RWPE1 (cell line): Measurements from ENCODE around the gene TBC1D32.
A peak's percentile ranks its signal among the peaks of the same experiment; 100 is the strongest.

Experiments used
- CTCF ChIA-PET: fragments of 350-600 bp; sonication (Branson Sonifier 250); formaldehyde crosslinking; extraction: SDS; loops from one replicate; lab custom pipeline; 2021; lab: Yijun Ruan, JAX
- POLR2A ChIA-PET: fragments of 400-600 bp; formaldehyde crosslinking; extraction: SDS; loops from one replicate; lab custom pipeline; 2020; ENCODE audit warnings: antibody characterized with exemption; ENCODE audit not compliant: low non-redundant PET; lab: Yijun Ruan, JAX
- DNase-seq: peaks from one replicate; pipeline ENCODE4 v3.0.0; 2012; ENCODE audit warnings: low spot score
- H3K27ac ChIP-seq: fragments of 450-650 bp; 2 replicates; pipeline ENCODE4 v1.5.1; 2017
- TF ChIP-seq, protein P1 (sequence below): fragments of 450-650 bp; conservative IDR thresholded peaks from 2 replicates; pipeline ENCODE4 v1.5.1; 2017; ENCODE audit warnings: low read depth, mild to moderate bottlenecking

The TBC1D32 gene

DNA sequence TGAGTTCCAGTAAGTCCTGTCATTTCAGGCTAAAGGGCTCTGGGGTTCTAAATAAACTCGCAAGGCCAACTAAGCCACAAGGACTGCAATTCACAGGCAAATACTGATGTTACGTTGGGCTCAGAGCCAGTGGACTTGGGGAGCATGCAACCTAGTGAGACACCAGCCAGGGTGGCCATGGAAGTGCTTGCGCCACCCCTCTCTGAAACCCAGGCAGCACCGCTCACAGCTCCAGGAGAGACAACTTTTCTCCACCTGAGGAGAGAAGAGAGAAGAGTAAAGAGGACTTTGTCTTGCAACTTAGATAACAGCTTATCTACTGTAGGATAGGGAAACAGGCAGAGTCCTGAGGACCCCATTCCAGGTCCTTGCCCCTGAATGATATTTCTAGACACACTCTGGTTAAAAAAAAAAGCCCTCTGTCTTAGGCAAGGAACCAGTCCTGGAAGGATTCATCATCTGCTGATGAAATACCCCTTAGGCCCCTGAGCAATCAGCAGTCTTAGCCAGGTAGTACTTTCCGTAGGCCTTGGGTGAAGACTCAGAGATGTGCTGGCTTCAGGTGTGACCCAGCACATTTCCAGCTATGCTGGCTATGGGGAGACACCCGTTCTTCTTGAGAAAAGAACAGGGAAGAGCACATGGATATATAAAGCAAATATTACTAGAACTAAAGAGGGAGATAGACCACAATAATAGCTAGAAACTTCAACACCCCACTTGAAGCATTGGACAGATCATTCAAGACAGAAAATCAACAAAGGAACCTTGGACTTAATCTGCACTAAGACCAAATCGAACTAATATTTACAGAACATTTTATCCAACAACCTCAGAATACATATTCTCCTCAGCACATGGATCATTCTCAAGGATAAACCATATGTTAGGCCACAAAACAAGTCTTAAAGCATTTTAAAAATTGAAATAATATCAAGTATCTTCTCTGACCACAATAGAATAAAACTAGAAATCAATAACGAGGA is 31.5 kb upstream of the TBC1D32 start:
- TF ChIP-seq, protein P1, sequence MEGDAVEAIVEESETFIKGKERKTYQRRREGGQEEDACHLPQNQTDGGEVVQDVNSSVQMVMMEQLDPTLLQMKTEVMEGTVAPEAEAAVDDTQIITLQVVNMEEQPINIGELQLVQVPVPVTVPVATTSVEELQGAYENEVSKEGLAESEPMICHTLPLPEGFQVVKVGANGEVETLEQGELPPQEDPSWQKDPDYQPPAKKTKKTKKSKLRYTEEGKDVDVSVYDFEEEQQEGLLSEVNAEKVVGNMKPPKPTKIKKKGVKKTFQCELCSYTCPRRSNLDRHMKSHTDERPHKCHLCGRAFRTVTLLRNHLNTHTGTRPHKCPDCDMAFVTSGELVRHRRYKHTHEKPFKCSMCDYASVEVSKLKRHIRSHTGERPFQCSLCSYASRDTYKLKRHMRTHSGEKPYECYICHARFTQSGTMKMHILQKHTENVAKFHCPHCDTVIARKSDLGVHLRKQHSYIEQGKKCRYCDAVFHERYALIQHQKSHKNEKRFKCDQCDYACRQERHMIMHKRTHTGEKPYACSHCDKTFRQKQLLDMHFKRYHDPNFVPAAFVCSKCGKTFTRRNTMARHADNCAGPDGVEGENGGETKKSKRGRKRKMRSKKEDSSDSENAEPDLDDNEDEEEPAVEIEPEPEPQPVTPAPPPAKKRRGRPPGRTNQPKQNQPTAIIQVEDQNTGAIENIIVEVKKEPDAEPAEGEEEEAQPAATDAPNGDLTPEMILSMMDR, result no peak
- ChIA-PET POLR2A (no interaction called here), CTCF (interaction anchor here (0.9 kb wide), 1 partner anchor 55 kb away, joined by 4 read pairs; no protein-coding TSS in a partner anchor)
- DNase-seq, result no peak
- H3K27ac ChIP-seq, result no peak overlapping the region

DNA sequence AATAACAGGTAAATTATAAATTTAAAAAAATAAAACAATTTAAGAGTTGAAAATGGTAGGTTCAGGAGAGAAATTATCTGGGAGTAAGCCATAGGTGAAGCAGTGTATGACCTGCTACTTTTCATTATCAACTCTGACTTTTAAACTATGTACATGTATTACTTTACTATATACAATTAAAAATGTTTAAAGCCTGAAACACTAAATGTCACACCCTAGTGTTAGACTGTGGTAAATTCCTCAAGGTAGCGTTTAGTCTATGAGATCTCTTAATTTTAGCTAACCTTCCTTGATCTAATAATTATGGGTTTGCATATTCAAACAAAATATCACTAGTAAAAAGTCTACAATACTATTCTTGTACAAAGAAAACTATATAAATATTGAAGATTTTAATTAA is 22.3 kb upstream of the TBC1D32 start:
- ChIA-PET CTCF (no interaction called here), POLR2A (no interaction called here)
- H3K27ac ChIP-seq, result no peak overlapping the region
- DNase-seq, result no peak
- TF ChIP-seq, protein P1, result no peak

DNA sequence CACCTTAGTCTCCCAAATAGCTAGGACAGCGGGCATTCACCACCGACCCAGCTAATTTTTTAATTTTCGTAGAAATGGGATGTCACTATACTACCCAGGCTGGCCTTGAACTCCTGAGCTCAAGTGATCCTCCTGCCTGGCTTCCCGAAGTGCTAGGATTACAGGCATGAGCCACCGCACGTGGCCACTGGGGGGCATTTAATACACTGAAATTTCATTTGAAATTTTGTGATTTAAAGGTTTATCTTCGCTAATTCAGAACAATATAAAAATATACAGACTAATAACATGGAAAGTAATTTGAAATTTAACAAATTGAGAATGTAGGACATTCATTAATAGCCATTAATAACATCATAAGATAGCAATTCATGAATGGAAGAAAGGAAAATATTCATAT is 20.5 kb upstream of the TBC1D32 start:
- no peak for DNase-seq
- CTCF ChIA-PET, result interaction anchor here (0.7 to 1.1 kb wide), 3 partner anchors 13 to 242 kb away, joined by 3 to 5 read pairs (median 3); no protein-coding TSS in a partner anchor
- no peak overlapping the region for H3K27ac ChIP-seq
- POLR2A ChIA-PET, result no interaction called here
- TF ChIP-seq, protein P1, result peak; percentile 21; the same call in 1 of the 2 replicates

DNA sequence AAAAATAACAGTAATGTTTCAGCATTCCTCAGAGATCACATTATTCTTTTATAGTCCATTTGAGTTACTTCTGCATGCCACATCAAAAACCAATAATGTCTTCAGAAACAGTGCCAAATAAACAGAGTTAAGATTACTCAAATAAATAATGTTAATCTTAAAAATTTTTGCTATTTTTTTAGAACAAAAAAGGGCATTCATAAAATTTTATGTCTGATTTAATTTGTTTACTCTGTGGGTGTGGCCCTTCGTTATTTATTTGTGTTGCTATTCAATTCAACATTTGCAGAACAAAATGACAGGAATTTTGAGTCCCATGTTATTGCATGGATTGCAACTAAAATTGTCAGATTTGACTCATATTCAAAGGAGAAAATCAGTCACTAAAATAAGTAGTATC is 18.7 kb upstream of the TBC1D32 start:
- ChIA-PET POLR2A (no interaction called here), CTCF (no interaction called here)
- TF ChIP-seq, protein P1, result no peak
- H3K27ac ChIP-seq, result no peak overlapping the region
- DNase-seq, result no peak

DNA sequence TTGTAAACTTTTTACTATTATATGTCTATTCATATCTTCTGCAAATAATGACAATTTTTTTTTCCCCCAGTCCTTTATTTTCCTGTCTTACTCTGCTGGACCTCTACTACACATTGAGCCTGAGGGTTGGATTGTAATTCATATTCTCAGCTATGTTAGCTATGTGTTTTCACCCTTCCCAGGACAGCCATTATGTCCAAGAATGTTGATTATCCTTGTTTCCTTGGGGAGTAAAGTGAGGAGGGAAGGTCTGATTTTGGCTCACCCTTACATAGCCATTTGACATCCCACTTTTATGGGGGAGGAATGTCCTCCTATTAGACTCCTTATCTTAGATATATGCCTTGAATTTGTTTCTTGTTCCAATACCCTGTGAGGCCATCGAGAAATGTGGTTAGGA is 17.6 kb upstream of the TBC1D32 start:
- no peak overlapping the region for H3K27ac ChIP-seq
- TF ChIP-seq, protein P1, result no peak
- CTCF ChIA-PET, result no interaction called here
- no peak for DNase-seq
- POLR2A ChIA-PET, result interaction anchor here (0.6 kb wide), 1 partner anchor 1066 kb away, joined by 3 read pairs; no protein-coding TSS in a partner anchor

DNA sequence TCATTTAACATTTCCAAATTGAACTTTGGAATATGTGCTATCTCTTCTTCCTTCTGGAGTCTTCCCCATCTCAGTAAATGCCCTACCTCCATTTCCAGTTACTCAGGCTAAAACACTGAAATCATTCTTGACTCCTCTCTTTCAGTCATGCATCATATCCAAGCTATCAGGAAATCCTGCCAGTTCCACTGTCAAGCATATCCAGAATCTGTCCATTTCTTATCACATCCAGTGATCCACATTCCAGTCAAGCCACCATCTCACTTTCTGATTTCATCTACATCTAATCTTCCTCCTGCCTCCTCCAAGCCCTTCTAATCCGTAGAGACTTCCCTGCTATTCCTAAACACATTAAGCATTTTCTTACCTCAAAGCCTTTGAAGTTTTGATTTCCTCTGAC is 15.3 kb upstream of the TBC1D32 start:
- no peak for DNase-seq
- POLR2A ChIA-PET, result no interaction called here
- CTCF ChIA-PET, result no interaction called here
- TF ChIP-seq, protein P1, result no peak
- H3K27ac ChIP-seq, result no peak overlapping the region
